ENCODE measurements around the gene PKN1. TPM values are rescaled to one million over a fixed set of nuclear protein-coding genes. Genes with fewer than 3 reads are reported as not detected.

Gene PKN1
- total RNA-seq, 1 donor from 2014 or later: 57.9 TPM

DNA sequence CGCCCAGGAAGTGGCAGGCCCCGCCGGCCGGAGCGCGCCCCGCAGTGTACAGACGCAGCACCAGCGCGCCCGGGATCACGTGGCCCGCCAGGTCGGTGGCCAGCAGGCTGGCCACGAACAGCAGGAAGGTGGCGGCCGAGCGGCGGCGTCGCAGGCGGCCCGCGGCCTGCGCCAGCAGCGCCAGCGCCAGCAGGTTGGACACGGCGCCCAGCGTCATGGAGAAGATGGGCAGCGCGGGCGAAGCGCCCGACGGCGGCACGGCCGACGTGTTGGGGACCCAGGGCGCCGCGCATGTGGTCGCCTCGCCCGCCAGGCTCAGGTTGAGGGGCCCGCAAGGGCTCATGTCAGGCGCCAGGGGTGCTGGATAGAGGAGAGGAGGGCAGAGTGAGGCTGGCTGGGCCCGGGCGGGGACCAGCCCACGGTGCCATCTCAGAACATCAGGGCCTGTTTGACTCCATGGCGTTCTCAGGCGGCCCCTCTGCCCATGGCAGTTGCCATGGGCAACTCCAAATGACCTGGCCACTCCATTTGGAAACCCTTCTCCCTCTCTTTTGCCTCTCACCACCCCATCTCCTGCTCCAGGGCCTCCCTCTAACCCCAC, 41.0 kb downstream of the PKN1 start:
- Histone ChIP-seq H3K4me3 (ENCODE audit: low read length in 3 of 3) (peak overlapping the region in 1 of 3 donors; percentile 35), H3K4me1 (ENCODE audit: control insufficient read depth in 3 of 3, insufficient read depth in 3 of 3, low read length in 3 of 3) (peaks cover 5 to 26% (median 13%) of the 10 kb centered on the region in 3 donors), H3K27me3 (ENCODE audit: control insufficient read depth in 3 of 3, insufficient read depth in 3 of 3, low read length in 3 of 3) (peaks cover 16 to 58% (median 26%) of the 10 kb centered on the region in 3 donors)

DNA sequence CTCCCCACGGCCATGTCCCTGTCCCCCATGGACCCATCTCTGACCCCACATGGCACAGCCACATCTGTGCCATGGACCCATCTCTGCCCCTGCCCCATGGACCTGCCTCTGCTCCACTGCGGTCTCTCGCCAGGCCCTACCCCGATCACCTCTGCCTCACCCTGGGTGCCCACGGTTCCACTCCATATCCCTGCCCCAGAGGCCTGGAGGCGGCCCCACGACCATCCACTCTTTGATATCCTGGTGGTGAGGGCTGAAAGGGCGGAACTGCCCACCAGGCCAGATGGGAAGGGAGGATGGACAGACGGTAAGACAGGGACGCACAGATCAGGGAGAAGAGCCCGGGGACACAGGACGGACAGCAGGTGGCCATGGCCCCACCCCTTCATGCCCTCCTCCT, 41.7 kb downstream of the PKN1 start:
- Histone ChIP-seq H3K27me3 (ENCODE audit: control insufficient read depth in 3 of 3, insufficient read depth in 3 of 3, low read length in 3 of 3) (peaks cover 16 to 58% (median 26%) of the 10 kb centered on the region in 3 donors), H3K36me3 (ENCODE audit: control insufficient read depth in 3 of 3, insufficient read depth in 3 of 3, low read length in 3 of 3) (peaks cover 22 to 28% (median 23%) of the 10 kb centered on the region in 3 donors), H3K9me3 (ENCODE audit: control insufficient read depth in 3 of 3, low read length in 3 of 3) (no peaks in the 10 kb centered on the region), H3K9ac (ENCODE audit: low read depth in 1 of 3, low read length in 3 of 3) (no peak overlapping the region), H3K27ac (ENCODE audit: low read depth, low read length) (no peak overlapping the region), H3K4me3 (ENCODE audit: low read length in 3 of 3) (no peak overlapping the region), H3K4me1 (ENCODE audit: control insufficient read depth in 3 of 3, insufficient read depth in 3 of 3, low read length in 3 of 3) (peaks cover 5 to 26% (median 13%) of the 10 kb centered on the region in 3 donors)

More for the DNA sequence above, 41.0 kb downstream of the PKN1 start:
- Histone ChIP-seq H3K27ac (ENCODE audit: low read depth, low read length) (no peak overlapping the region), H3K9ac (ENCODE audit: low read depth in 1 of 3, low read length in 3 of 3) (peak overlapping the region in 1 of 3 donors; percentile 16), H3K36me3 (ENCODE audit: control insufficient read depth in 3 of 3, insufficient read depth in 3 of 3, low read length in 3 of 3) (peaks cover 19 to 30% (median 26%) of the 10 kb centered on the region in 3 donors), H3K9me3 (ENCODE audit: control insufficient read depth in 3 of 3, low read length in 3 of 3) (no peaks in the 10 kb centered on the region)

DNA sequence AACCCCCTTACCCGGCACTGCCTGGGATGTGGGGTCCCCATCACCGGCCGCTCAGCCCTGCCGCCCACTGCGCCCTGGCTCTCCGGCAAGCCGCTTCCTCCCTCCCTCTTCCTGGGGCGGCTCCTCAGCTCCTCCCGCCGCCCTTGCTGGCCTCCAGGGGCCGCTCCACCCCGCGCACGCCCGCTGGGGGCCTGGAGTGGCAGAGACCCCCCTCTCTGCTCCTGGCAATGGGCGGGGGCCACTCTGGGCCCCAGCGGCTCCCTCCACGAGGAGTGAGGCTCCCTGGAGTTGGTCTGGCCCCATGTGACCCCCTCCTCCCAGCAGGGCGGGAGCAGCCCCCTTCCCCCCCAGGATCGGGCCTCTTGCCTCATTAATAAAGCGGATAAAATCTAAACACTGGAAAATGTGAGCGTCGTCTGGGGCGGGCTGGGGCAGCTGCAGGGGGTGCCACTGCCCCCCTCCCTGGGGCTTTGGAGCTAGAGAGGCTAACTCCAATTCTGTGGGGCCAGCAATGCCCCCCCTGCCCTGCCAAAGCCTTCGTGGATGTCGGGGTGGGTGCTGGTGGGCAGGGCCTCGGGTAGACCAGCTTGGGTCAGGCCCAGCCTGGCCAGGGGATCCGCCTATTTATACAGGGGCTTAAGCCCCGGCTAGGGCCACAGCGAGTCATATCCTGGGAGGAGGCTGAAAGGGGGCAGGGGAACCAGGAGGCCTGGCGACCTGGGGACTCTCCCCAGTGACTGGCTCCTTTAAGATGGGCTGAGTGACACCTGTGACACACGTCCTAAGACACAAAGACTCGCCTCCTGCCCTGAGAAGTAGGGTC, 42.4 kb downstream of the PKN1 start, which contains the start of gene PTGER1:
TSS of gene PTGER1 (minus strand) at position 104 of the 823 bp plus-strand sequence. CDS start 1,034 bp downstream, outside the sequence.
- Histone ChIP-seq H3K4me3 (ENCODE audit: low read length in 3 of 3) (no peak within 1 kb of the TSS), H3K9me3 (ENCODE audit: control insufficient read depth in 3 of 3, low read length in 3 of 3) (no peaks in the 10 kb centered on the region), H3K27me3 (ENCODE audit: control insufficient read depth in 3 of 3, insufficient read depth in 3 of 3, low read length in 3 of 3) (peaks cover 16 to 58% (median 26%) of the 10 kb centered on the region in 3 donors), H3K9ac (ENCODE audit: low read depth in 1 of 3, low read length in 3 of 3) (no peak within 1 kb of the TSS), H3K36me3 (ENCODE audit: control insufficient read depth in 3 of 3, insufficient read depth in 3 of 3, low read length in 3 of 3) (peaks cover 20 to 24% (median 24%) of the 10 kb centered on the region in 3 donors), H3K4me1 (ENCODE audit: control insufficient read depth in 3 of 3, insufficient read depth in 3 of 3, low read length in 3 of 3) (peaks cover 5 to 26% (median 13%) of the 10 kb centered on the region in 3 donors), H3K27ac (ENCODE audit: low read depth, low read length) (no peak within 1 kb of the TSS)

DNA sequence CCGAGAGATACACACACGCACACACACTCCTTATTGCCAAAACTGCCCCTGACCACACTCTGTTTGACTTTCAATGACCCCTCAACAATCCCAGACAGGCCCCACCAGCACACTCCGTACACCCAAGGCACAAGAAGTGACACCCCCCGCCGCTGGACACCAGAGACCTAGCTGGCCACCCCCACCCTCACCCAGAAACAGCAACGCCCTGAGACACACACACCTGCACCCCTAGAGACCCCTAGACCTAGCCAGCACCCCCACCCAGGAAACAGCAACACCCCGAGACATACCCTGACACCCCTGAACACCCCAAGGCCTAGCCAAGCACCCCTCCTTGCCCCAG, 43.2 kb downstream of the PKN1 start:
- peaks cover 16 to 58% (median 26%) of the 10 kb centered on the region in 3 donors for H3K27me3 ChIP-seq (ENCODE audit: control insufficient read depth in 3 of 3, insufficient read depth in 3 of 3, low read length in 3 of 3)
- H3K36me3 ChIP-seq (ENCODE audit: control insufficient read depth in 3 of 3, insufficient read depth in 3 of 3, low read length in 3 of 3): peaks cover 20 to 24% (median 21%) of the 10 kb centered on the region in 3 donors
- H3K4me3 ChIP-seq (ENCODE audit: low read length in 3 of 3): no peak overlapping the region
- H3K27ac ChIP-seq (ENCODE audit: low read depth, low read length): no peak overlapping the region
- H3K4me1 ChIP-seq (ENCODE audit: control insufficient read depth in 3 of 3, insufficient read depth in 3 of 3, low read length in 3 of 3): peaks cover 5 to 26% (median 13%) of the 10 kb centered on the region in 3 donors
- H3K9ac ChIP-seq (ENCODE audit: low read depth in 1 of 3, low read length in 3 of 3): no peak overlapping the region
- H3K9me3 ChIP-seq (ENCODE audit: control insufficient read depth in 3 of 3, low read length in 3 of 3): no peaks in the 10 kb centered on the region

DNA sequence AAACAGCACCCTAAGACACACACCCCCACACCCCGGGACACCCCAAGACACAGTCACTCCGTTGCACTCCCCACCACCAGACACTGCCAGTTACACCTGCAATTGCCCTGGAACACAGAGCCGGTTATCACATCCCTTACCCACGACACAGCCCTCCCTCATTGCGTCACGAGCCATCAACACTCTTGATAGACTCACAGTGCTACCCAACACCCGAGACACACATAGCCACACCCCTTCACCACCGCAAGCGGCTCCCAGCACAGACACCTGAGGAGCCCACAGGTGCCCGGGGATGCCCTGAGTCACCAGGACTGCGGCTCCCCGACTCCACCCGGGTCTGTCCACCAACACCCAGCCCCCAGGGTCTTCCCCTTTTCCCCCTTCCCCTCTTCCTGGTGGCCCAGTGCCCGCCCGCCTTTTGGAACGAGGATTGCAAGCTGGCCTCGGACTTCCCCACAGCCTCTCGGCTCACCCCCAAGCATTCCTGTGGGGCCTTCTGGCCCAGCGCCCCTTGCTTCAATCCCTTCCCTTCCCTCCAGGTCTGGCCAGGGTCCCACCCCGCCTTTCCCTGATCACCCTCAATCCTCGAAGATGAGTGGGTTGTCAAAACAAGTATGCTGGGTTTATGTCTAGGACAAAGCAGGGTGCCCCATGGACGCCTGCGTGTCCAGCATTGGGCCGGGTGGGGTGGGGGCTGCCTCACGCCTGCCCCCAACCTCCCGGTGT, 43.7 kb downstream of the PKN1 start:
- no peaks in the 10 kb centered on the region for H3K9me3 ChIP-seq (ENCODE audit: control insufficient read depth in 3 of 3, low read length in 3 of 3)
- peaks cover 20 to 24% (median 23%) of the 10 kb centered on the region in 3 donors for H3K36me3 ChIP-seq (ENCODE audit: control insufficient read depth in 3 of 3, insufficient read depth in 3 of 3, low read length in 3 of 3)
- no peak overlapping the region for H3K9ac ChIP-seq (ENCODE audit: low read depth in 1 of 3, low read length in 3 of 3)
- H3K4me3 ChIP-seq (ENCODE audit: low read length in 3 of 3): no peak overlapping the region
- H3K4me1 ChIP-seq (ENCODE audit: control insufficient read depth in 3 of 3, insufficient read depth in 3 of 3, low read length in 3 of 3): peaks cover 5 to 26% (median 13%) of the 10 kb centered on the region in 3 donors
- peaks cover 16 to 58% (median 26%) of the 10 kb centered on the region in 3 donors for H3K27me3 ChIP-seq (ENCODE audit: control insufficient read depth in 3 of 3, insufficient read depth in 3 of 3, low read length in 3 of 3)
- H3K27ac ChIP-seq (ENCODE audit: low read depth, low read length): no peak overlapping the region

DNA sequence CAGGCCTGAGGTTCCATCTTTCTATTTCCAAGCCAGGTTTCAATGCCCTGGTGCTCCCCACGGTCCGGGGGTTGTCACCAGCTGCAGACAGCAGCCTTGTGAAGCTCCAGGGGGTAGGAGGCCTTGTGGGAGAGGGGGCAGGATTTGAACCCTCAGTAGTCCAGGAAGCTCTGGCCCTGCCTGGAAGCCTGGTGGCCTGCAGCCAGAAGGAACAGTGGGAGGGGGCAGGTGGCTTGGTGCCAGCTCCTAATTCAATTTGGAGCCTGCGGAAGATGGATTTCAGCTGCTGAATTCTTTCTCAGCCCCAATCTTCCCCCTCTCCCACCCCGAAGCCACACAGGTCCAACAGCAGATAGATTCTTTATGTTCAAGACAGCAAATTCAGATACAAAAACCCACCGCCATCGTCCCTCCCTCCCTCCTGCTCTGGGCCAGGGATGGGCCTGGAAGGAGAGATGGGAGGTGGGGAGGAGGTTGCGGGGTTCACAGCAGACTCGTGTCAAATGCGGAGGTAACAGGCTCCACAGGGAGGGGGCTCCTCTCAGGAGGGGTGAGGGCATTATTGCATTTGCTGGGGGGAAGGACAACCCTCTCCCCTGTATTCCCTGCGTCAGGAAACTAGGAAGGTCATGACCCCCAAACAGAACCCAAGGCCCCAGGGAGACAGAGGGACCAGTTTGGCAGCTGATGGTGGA, 44.5 kb downstream of the PKN1 start:
- Histone ChIP-seq H3K4me3 (ENCODE audit: low read length in 3 of 3) (no peak overlapping the region), H3K9ac (ENCODE audit: low read depth in 1 of 3, low read length in 3 of 3) (no peak overlapping the region), H3K4me1 (ENCODE audit: control insufficient read depth in 3 of 3, insufficient read depth in 3 of 3, low read length in 3 of 3) (peaks cover 2 to 20% (median 10%) of the 10 kb centered on the region in 3 donors), H3K27ac (ENCODE audit: low read depth, low read length) (no peak overlapping the region), H3K9me3 (ENCODE audit: control insufficient read depth in 3 of 3, low read length in 3 of 3) (no peaks in the 10 kb centered on the region), H3K36me3 (ENCODE audit: control insufficient read depth in 3 of 3, insufficient read depth in 3 of 3, low read length in 3 of 3) (peaks cover 25 to 31% (median 30%) of the 10 kb centered on the region in 3 donors), H3K27me3 (ENCODE audit: control insufficient read depth in 3 of 3, insufficient read depth in 3 of 3, low read length in 3 of 3) (peaks cover 13 to 54% (median 26%) of the 10 kb centered on the region in 3 donors)

DNA sequence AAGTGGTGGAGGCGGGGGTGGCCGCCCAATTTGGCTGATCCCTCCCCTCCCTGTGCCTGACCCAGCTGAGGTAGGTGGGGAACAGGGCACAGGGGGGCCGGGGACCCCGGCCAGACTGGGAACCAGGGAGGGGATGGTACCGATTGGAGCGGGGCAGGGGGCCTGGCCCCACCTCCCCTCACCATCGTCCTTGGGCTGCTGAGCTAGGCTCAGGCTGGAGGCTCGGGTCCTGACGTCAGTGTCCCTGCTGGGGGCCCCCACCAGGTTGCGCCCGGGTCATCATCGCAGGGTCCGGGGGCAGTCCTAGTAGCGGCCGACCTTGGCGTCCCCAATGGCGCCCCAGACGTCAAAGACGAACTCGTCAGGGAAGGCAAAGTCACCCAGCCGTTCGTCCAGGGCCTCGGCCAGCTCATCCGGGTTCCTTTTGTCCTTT, 45.0 kb downstream of the PKN1 start:
- no peak overlapping the region for H3K9ac ChIP-seq (ENCODE audit: low read depth in 1 of 3, low read length in 3 of 3)
- peaks cover 25 to 31% (median 30%) of the 10 kb centered on the region in 3 donors for H3K36me3 ChIP-seq (ENCODE audit: control insufficient read depth in 3 of 3, insufficient read depth in 3 of 3, low read length in 3 of 3)

DNA sequence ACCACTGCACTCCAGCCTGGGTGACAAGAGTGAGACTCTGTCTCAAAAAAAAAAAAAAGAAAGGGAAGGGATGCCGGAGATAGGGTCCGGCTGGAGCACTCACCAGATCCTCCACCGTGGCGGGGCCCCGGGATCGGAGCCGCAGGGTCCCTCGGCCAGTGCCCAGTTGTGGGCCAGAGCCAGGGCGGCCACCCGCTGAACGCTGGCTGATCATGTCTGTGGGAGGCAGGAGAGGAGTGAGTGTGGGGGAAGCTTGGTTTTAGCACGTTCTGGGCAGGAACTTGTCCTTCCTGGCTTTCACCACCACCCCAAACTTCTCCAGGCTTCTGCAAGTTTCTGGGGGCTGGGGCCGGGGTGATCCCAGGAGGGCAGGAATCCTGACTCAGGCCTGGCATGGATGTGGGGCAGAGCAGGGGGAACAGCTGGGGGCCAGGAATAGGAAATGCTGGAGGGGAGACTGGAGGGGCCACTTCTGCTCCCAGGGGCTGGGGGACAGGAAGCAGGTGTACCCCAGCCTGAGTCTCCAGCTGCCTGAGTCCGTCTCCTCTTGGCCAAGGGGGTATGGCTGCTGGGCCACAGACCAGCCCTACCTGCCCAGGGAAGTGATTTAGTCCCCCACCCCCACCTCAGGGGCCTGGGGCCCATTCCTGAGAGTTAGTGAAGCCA, 46.3 kb downstream of the PKN1 start:
- H3K4me1 ChIP-seq (ENCODE audit: control insufficient read depth in 3 of 3, insufficient read depth in 3 of 3, low read length in 3 of 3): peaks cover 0 to 6% (median 4%) of the 10 kb centered on the region in 3 donors
- no peaks in the 10 kb centered on the region for H3K9me3 ChIP-seq (ENCODE audit: control insufficient read depth in 3 of 3, low read length in 3 of 3)
- no peak overlapping the region for H3K27ac ChIP-seq (ENCODE audit: low read depth, low read length)
- no peak overlapping the region for H3K9ac ChIP-seq (ENCODE audit: low read depth in 1 of 3, low read length in 3 of 3)
- peaks cover 25 to 31% (median 30%) of the 10 kb centered on the region in 3 donors for H3K36me3 ChIP-seq (ENCODE audit: control insufficient read depth in 3 of 3, insufficient read depth in 3 of 3, low read length in 3 of 3)
- peaks cover 8 to 38% (median 20%) of the 10 kb centered on the region in 3 donors for H3K27me3 ChIP-seq (ENCODE audit: control insufficient read depth in 3 of 3, insufficient read depth in 3 of 3, low read length in 3 of 3)
- H3K4me3 ChIP-seq (ENCODE audit: low read length in 3 of 3): no peak overlapping the region

More for the DNA sequence above, 45.0 kb downstream of the PKN1 start:
- H3K27ac ChIP-seq (ENCODE audit: low read depth, low read length): no peak overlapping the region
- H3K4me3 ChIP-seq (ENCODE audit: low read length in 3 of 3): no peak overlapping the region
- no peaks in the 10 kb centered on the region for H3K9me3 ChIP-seq (ENCODE audit: control insufficient read depth in 3 of 3, low read length in 3 of 3)
- H3K4me1 ChIP-seq (ENCODE audit: control insufficient read depth in 3 of 3, insufficient read depth in 3 of 3, low read length in 3 of 3): peaks cover 0 to 17% (median 9%) of the 10 kb centered on the region in 3 donors
- H3K27me3 ChIP-seq (ENCODE audit: control insufficient read depth in 3 of 3, insufficient read depth in 3 of 3, low read length in 3 of 3): peaks cover 9 to 48% (median 26%) of the 10 kb centered on the region in 3 donors

All from skeletal muscle tissue (tissue), 4 donors.